Medulla oblongata (tissue), 1 donor: ENCODE measurements around the gene DHRS11.
A peak's percentile ranks its signal among the peaks of the same experiment; 100 is the strongest.

Experiments
- DNase-seq: peaks from one replicate; pipeline ENCODE4 v3.0.0-alpha.2; 2015; ENCODE audit errors: extremely low spot score

The DHRS11 gene

GRCh38 chr17:36591434-36592315, at the start of gene DHRS11:
Gene DHRS11 (plus strand): TSS chr17:36591879. CDS start chr17:36592010, 131 bp downstream.
- peak; percentile 79 for DNase-seq

GRCh38 chr17:36542755-36543154, 48.9 kb upstream of the DHRS11 start:
- DNase-seq, result no peak

GRCh38 chr17:36544044-36544306, 47.7 kb upstream of the DHRS11 start:
- peak; percentile 40 for DNase-seq

- DNase-seq, result peak; percentile 94
Observed at GRCh38 chr17:36544307-36545076, 47.2 kb upstream of the DHRS11 start, which contains the start of gene GGNBP2. Gene GGNBP2 (plus strand): TSS chr17:36544919. CDS start chr17:36545725, 806 bp downstream.

GRCh38 chr17:36545077-36545464, 46.6 kb upstream of the DHRS11 start:
- no peak for DNase-seq

GRCh38 chr17:36545465-36546417, 45.9 kb upstream of the DHRS11 start:
- DNase-seq, result peak; percentile 96

GRCh38 chr17:36546418-36547093, 45.1 kb upstream of the DHRS11 start:
- no peak for DNase-seq

GRCh38 chr17:36547776-36548175, 43.9 kb upstream of the DHRS11 start:
- no peak for DNase-seq

GRCh38 chr17:36550491-36551417, 40.9 kb upstream of the DHRS11 start:
- peak; percentile 32 for DNase-seq

GRCh38 chr17:36553459-36553858, 38.2 kb upstream of the DHRS11 start:
- DNase-seq, result no peak

GRCh38 chr17:36566081-36566480, 25.6 kb upstream of the DHRS11 start:
- DNase-seq, result no peak

- no peak for DNase-seq
Observed at GRCh38 chr17:36575028-36575427, 16.7 kb upstream of the DHRS11 start.

GRCh38 chr17:36576793-36577192, 14.9 kb upstream of the DHRS11 start:
- no peak for DNase-seq

GRCh38 chr17:36578671-36579070, 13.0 kb upstream of the DHRS11 start:
- DNase-seq, result peak; percentile 37

GRCh38 chr17:36583787-36584186, 7.9 kb upstream of the DHRS11 start:
- no peak for DNase-seq

GRCh38 chr17:36586138-36586537, 5.5 kb upstream of the DHRS11 start:
- no peak for DNase-seq

GRCh38 chr17:36590082-36590481, 1.6 kb upstream of the DHRS11 start:
- no peak for DNase-seq

GRCh38 chr17:36592316-36592715, 637 bp downstream of the DHRS11 start:
- no peak for DNase-seq

GRCh38 chr17:36592716-36593321, 1.1 kb downstream of the DHRS11 start:
- no peak for DNase-seq
